GM21515 (cell line): ENCODE measurements around the gene TANC1.

Experiments
- ATAC-seq: cut with Tn5 transposase; IDR thresholded peaks from one replicate; pipeline ENCODE4 v1.9.1; 2021; ENCODE audit not compliant: unreplicated experiment

TANC1 gene

GRCh38 chr2:158993721-158994587, 25.5 kb downstream of the TANC1 start:
- ATAC-seq: no peak

GRCh38 chr2:158994920-158995676, 26.7 kb downstream of the TANC1 start:
- no peak for ATAC-seq

GRCh38 chr2:158995677-158996049, 27.2 kb downstream of the TANC1 start:
- no peak for ATAC-seq

- no peak for ATAC-seq
These were observed 28.0 kb downstream of the TANC1 start for GRCh38 chr2:158996378-158996993.

- ATAC-seq: no peak
These were observed 28.8 kb downstream of the TANC1 start for GRCh38 chr2:158997037-158997790.

- no peak for ATAC-seq
These were observed 30.3 kb downstream of the TANC1 start for GRCh38 chr2:158998551-158999248.

- no peak for ATAC-seq
These were observed 31.0 kb downstream of the TANC1 start for GRCh38 chr2:158999458-158999857.

GRCh38 chr2:159000072-159000471, 31.6 kb downstream of the TANC1 start:
- no peak for ATAC-seq

GRCh38 chr2:159002462-159003111, 34.1 kb downstream of the TANC1 start:
- ATAC-seq: no peak

- ATAC-seq: no peak
These were observed 35.1 kb downstream of the TANC1 start for GRCh38 chr2:159003555-159003954.

GRCh38 chr2:159004849-159005248, 36.4 kb downstream of the TANC1 start:
- ATAC-seq: no peak

- ATAC-seq: no peak
These were observed 41.5 kb downstream of the TANC1 start for GRCh38 chr2:159009940-159010339.

GRCh38 chr2:159010340-159010739, 41.9 kb downstream of the TANC1 start:
- no peak for ATAC-seq

GRCh38 chr2:159010963-159011362, 42.5 kb downstream of the TANC1 start:
- ATAC-seq: no peak

GRCh38 chr2:159012142-159012541, 43.7 kb downstream of the TANC1 start:
- no peak for ATAC-seq

GRCh38 chr2:159013103-159013502, 44.7 kb downstream of the TANC1 start:
- no peak for ATAC-seq

GRCh38 chr2:159015174-159015573, 46.7 kb downstream of the TANC1 start:
- no peak for ATAC-seq

GRCh38 chr2:159015823-159016222, 47.4 kb downstream of the TANC1 start:
- ATAC-seq: no peak

- no peak for ATAC-seq
These were observed 49.4 kb downstream of the TANC1 start for GRCh38 chr2:159017837-159018236.

- no peak for ATAC-seq
These were observed 50.6 kb downstream of the TANC1 start for GRCh38 chr2:159019021-159019420.
